IPS-20b (cell line): Measurements from ENCODE around the gene NRL.
A peak's percentile ranks its signal among the peaks of the same experiment; 100 is the strongest.

Experiments used
- H3K27ac ChIP-seq: one replicate; pipeline ENCODE4 v1.5.1; 2013; ENCODE audit warnings: low read length
- H3K27me3 ChIP-seq: 2 replicates; pipeline ENCODE4 v1.6.1; 2013; ENCODE audit warnings: mild to moderate bottlenecking, low read length, inconsistent platforms; ENCODE audit not compliant: insufficient read depth
- H3K36me3 ChIP-seq: 2 replicates; pipeline ENCODE4 v1.6.1; 2013; ENCODE audit warnings: low read depth, mild to moderate bottlenecking, inconsistent platforms, low read length, moderate library complexity; ENCODE audit not compliant: insufficient read depth
- H3K4me1 ChIP-seq: 2 replicates; pipeline ENCODE4 v1.6.1; 2013; ENCODE audit warnings: mild to moderate bottlenecking, control low read depth, inconsistent platforms, low read length, moderate library complexity; ENCODE audit not compliant: insufficient read depth
- H3K4me3 ChIP-seq: 2 replicates; pipeline ENCODE4 v1.5.1; 2013; ENCODE audit warnings: mild to moderate bottlenecking, low read length, inconsistent platforms
- H3K9ac ChIP-seq: 2 replicates; pipeline ENCODE4 v1.6.1; 2013; ENCODE audit warnings: low read depth, mild to moderate bottlenecking, inconsistent platforms, low read length, moderate library complexity
- H3K9me3 ChIP-seq: 2 replicates; pipeline ENCODE4 v1.6.1; 2013; ENCODE audit warnings: mild to moderate bottlenecking, low read depth, low read length, inconsistent platforms; ENCODE audit not compliant: insufficient read depth

Gene NRL

DNA sequence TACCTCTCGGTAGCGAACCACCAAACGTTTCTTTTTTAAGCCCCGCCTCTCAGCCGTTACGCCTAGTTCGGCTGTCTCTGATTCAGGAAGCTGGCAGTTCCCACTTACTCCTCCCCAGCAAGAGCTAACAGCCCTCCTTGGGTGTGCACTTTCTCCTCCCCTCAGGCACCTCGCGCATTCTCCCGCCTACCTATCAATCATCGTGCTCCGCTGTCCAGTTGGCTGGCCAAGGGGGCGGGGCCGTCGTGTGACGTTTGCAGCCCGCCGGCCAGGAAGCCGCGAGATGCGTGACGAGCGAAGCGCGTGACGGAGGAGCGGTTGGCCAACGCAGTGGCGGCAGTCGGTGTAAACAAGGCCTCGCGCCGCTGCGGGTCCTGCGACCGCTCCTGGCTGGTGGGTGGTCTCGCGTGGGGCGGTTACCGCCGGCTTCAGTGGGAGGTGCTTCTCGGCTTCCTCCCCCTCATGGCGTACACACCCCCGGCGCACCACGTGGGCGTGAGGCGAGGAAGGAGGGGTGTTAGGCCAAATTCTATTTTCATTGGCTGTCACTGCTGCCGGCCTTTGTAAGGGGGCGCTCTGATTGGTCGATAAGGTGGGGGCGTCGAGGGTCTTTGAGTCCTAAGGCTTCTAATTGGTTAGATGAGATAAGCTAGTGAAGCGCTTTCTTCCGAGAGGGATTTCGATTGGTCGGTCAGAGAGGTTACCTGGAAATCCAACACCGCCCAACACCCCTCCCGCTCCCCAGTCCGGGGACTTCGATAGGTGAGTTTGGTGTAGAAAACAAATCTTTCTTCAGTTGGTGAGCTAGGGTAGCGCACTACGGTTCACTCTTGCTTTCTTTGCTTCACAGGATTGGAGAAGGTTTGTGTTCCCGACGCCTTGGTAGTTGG, at the start of gene NRL, which contains the start of gene DCAF11:
Gene NRL, minus strand, starts transcription at position 418 of the 890 bp plus-strand sequence. CDS start 32,101 bp downstream, outside the sequence.
Gene DCAF11, plus strand, starts transcription at position 246 of the 890 bp plus-strand sequence. CDS start 818 bp downstream, outside the sequence.
- H3K27ac ChIP-seq: peak within 1 kb of the TSS; percentile 52
- no peaks in the 10 kb centered on the region for H3K9me3 ChIP-seq
- peak within 1 kb of the TSS; percentile 94 for H3K4me3 ChIP-seq

DNA sequence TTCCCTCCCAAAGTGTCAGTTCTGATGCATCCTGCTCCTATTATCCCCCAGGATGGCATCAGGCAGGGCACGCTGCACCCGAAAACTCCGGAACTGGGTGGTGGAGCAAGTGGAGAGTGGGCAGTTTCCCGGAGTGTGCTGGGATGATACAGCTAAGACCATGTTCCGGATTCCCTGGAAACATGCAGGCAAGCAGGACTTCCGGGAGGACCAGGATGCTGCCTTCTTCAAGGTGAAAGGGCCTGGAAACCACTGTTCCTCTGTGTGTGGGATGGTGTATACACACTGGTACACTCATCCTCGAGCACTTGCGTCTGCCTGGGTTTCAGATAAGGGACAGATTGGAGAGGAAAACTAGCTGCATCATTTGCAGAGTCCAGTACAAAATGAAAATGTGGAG, 47.3 kb upstream of the NRL start:
- Histone ChIP-seq H3K27ac (no peak overlapping the region), H3K27me3 (no peaks in the 10 kb centered on the region), H3K4me3 (no peak overlapping the region), H3K9ac (no peak overlapping the region; the same call in 1 of the 2 replicates), H3K9me3 (no peaks in the 10 kb centered on the region), H3K36me3 (peaks cover 64% of the 10 kb centered on the region), H3K4me1 (peaks cover 7% of the 10 kb centered on the region; the same call in 1 of the 2 replicates)

More for the DNA sequence above, at the start of gene NRL, which contains the start of gene DCAF11:
- Histone ChIP-seq H3K27me3 (no peaks in the 10 kb centered on the region), H3K9ac (peak within 1 kb of the TSS; percentile 85), H3K4me1 (peaks cover 6% of the 10 kb centered on the region; the same call in 1 of the 2 replicates), H3K36me3 (peaks cover 32% of the 10 kb centered on the region)

DNA sequence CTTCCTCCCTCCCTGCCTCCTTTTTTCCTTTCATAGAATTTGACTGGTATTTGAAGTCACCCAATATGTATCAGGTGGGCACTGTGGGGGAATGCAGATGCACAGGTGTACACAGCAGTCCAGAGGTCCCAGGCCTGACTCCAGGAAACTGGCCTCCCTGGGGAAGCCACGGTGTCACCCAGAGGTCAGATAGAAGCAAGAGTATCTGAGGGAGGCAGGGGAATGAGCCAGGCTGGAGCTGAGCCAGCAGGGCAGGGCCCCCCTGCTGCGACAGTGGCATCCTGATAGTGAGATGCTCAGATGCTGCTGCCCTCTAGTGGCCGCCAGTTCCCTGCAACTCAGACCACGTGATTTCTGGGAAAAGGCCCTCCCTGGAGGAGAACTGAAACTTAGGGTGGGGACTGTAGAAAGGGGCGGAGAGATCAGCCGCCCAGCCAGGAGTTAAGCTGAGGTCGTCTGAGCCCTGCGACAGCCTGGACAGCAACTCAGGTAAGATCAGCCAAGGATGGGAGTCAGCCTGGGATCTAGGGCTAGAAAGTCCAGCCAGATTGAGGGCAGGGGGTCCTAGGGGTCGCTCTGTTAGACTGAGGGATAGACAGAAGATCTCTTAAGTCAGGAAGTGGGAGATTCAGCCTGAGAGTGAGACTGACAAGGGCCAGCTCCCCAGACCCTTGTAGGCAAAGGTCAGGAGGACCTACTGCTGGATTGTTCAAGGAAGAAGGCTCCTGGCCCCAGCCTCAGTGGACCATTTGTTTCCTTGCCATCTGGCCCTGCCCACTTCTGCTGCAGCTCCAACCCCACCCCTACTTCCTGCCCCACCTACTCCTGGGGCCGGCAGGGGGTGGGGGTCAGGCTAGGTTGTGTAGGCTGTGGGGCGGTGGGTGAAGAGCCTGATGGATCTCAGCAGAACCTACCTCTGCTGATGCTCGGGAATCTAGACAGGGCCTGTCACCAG, 46.4 kb upstream of the NRL start, which contains the start of gene IRF9:
Gene IRF9, plus strand, starts transcription at position 416 of the 955 bp plus-strand sequence. CDS start 880 bp downstream, outside the sequence.
- Histone ChIP-seq H3K27ac (peak within 1 kb of the TSS; percentile 52), H3K4me3 (peak within 1 kb of the TSS; percentile 71), H3K36me3 (peaks cover 70% of the 10 kb centered on the region), H3K27me3 (no peaks in the 10 kb centered on the region), H3K4me1 (peaks cover 7% of the 10 kb centered on the region; the same call in 1 of the 2 replicates), H3K9me3 (no peaks in the 10 kb centered on the region), H3K9ac (peak within 1 kb of the TSS; percentile 67; the same call in 1 of the 2 replicates)

DNA sequence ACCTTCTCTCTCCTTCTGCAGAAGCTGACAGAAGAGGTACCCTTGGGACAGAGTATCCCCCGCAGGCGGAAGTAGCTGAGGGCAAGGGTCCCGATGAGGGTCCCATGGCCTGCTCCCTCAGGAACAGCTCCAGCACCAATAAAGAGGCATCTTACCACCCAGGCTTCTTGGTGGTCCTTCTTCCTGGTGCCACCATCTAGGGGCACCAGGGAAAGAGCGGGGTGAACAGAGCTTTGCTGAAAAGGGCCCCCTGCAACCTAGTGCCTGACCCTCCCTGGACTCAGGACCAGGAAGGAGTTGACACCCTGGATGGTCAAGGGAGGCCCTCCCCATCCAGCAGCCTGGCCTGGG, 45.7 kb upstream of the NRL start:
- Histone ChIP-seq H3K36me3 (peaks cover 70% of the 10 kb centered on the region), H3K9ac (no peak overlapping the region), H3K9me3 (no peaks in the 10 kb centered on the region), H3K4me1 (peaks cover 7% of the 10 kb centered on the region; the same call in 1 of the 2 replicates), H3K27ac (no peak overlapping the region), H3K27me3 (no peaks in the 10 kb centered on the region), H3K4me3 (no peak overlapping the region)

DNA sequence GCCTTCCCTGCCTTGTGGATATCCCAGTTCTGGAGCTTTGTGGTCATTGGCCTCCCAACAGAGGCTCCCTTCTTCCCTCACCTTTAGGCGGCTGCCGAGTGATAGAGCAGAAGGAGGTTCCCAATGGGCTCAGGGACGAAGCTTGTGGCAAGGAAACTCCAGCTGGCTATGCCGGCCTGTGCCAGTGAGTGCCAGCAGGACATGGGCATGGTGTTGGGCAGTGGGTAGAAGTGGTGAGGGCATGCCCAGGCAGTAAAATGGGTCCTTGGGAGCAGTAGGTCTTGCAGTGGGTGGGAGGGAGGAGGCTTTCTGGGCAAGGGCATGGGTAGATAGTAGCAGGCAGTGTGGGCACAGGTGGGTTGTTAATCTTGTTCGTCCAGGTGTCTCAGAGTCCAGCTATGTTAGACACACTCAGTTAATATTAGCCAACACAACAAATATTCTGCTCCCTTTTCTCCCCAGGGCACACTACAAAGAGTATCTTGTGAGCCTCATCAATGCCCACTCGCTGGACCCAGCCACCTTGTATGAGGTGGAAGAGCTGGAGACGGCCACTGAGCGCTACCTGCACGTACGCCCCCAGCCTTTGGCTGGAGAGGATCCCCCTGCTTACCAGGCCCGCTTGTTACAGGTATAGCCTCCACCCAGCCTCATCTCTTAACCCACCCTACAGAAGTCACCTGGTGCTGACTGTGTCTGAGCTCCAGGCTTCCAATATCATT, 45.2 kb upstream of the NRL start:
- no peak overlapping the region for H3K9ac ChIP-seq
- no peaks in the 10 kb centered on the region for H3K27me3 ChIP-seq
- H3K4me3 ChIP-seq: no peak overlapping the region
- H3K27ac ChIP-seq: no peak overlapping the region
- H3K4me1 ChIP-seq: peaks cover 7% of the 10 kb centered on the region; the same call in 1 of the 2 replicates
- no peaks in the 10 kb centered on the region for H3K9me3 ChIP-seq
- peaks cover 70% of the 10 kb centered on the region for H3K36me3 ChIP-seq

DNA sequence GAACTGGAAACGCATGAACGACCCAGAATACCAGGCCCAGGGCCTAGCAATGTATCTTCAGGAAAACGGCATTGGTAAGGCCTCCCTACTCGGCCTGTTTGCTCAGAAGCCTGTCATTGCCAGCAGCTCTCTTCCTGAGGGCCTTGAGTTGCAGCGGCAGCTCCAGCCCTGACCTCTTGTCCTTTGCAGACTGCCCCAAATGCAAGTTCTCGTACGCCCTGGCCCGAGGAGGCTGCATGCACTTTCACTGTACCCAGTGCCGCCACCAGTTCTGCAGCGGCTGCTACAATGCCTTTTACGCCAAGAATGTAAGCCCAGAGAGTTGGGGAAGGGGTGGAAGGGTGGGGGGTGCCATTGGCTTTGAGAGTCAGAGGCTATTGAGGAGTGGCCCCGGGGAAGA, 42.6 kb upstream of the NRL start:
- Histone ChIP-seq H3K27ac (no peak overlapping the region), H3K9me3 (no peaks in the 10 kb centered on the region), H3K4me1 (peaks cover 7% of the 10 kb centered on the region; the same call in 1 of the 2 replicates), H3K36me3 (peaks cover 66% of the 10 kb centered on the region), H3K4me3 (no peak overlapping the region), H3K9ac (no peak overlapping the region), H3K27me3 (no peaks in the 10 kb centered on the region)

DNA sequence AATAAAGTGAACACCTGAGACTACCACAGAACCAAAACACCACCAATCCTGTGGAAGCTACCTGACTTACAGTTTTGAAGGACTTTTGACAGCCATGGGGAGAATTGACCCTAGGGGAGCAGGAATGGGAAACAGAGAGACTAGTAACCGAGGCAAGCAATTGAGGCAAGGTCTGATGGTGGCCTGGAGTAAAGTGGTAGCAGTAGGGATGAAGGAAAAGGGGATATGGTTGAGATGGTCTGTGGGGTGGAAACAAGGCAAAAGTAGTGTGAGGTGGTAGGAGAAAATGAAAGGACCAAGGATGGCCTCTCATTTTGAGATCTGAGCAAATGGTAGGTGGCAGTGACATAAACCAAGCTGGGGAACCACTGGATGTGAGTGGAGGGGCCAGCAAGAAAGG, 42.1 kb upstream of the NRL start:
- Histone ChIP-seq H3K4me1 (peaks cover 7% of the 10 kb centered on the region; the same call in 1 of the 2 replicates), H3K27ac (no peak overlapping the region), H3K27me3 (no peaks in the 10 kb centered on the region), H3K36me3 (peaks cover 70% of the 10 kb centered on the region), H3K9me3 (no peaks in the 10 kb centered on the region), H3K4me3 (no peak overlapping the region), H3K9ac (no peak overlapping the region)

DNA sequence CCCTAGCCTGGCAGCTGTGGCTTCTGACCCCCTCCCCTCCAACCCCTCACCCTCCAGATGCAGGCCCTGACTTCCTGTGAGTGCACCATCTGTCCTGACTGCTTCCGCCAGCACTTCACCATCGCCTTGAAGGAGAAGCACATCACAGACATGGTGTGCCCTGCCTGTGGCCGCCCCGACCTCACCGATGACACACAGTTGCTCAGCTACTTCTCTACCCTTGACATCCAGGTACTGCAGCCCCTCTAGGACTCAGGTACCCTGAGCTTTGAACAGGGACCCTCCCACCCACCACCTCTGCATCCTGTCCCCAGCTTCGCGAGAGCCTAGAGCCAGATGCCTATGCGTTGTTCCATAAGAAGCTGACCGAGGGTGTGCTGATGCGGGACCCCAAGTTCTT, 40.4 kb upstream of the NRL start:
- Histone ChIP-seq H3K4me1 (no peaks in the 10 kb centered on the region), H3K36me3 (peaks cover 79% of the 10 kb centered on the region), H3K9ac (no peak overlapping the region), H3K4me3 (no peak overlapping the region), H3K27ac (no peak overlapping the region), H3K9me3 (no peaks in the 10 kb centered on the region), H3K27me3 (no peaks in the 10 kb centered on the region)

DNA sequence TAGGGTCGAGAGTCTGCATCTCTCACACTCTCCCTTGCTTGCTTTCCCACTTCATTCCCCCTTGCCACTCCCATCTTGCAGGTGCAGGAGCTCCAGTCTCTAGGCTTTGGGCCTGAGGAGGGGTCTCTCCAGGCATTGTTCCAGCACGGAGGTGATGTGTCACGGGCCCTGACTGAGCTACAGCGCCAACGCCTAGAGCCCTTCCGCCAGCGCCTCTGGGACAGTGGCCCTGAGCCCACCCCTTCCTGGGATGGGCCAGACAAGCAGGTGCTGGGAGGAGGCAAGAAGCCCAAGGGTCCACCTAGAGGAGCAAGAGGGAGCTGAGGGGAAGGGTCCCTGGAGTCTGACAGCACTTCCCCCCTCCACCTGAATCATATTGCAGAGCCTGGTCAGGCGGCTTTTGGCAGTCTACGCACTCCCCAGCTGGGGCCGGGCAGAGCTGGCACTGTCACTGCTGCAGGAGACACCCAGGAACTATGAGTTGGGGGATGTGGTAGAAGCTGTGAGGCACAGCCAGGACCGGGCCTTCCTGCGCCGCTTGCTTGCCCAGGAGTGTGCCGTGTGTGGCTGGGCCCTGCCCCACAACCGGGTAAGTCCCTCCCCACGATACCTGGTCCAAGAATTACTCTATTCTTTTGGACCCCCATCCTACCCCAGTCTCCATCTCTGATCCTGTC, 36.8 kb upstream of the NRL start:
- H3K27me3 ChIP-seq: no peaks in the 10 kb centered on the region
- no peak overlapping the region for H3K27ac ChIP-seq
- no peak overlapping the region for H3K4me3 ChIP-seq
- peaks cover 67% of the 10 kb centered on the region for H3K36me3 ChIP-seq
- peaks cover 8% of the 10 kb centered on the region for H3K4me1 ChIP-seq
- H3K9ac ChIP-seq: no peak overlapping the region
- no peaks in the 10 kb centered on the region for H3K9me3 ChIP-seq

DNA sequence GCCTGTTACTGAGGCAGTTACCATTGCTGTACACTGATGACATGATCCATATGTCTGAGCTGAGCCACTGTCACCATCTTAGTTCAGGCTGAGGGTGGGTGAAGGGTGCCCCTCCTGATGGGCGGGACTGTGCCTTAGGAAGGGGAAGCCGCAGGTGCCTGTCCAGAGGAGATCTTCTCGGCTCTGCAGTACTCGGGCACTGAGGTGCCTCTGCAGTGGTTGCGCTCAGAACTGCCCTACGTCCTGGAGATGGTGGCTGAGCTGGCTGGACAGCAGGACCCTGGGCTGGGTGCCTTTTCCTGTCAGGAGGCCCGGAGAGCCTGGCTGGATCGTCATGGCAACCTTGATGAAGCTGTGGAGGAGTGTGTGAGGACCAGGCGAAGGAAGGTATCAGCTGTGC, 36.2 kb upstream of the NRL start:
- no peaks in the 10 kb centered on the region for H3K27me3 ChIP-seq
- H3K27ac ChIP-seq: no peak overlapping the region
- peaks cover 61% of the 10 kb centered on the region for H3K36me3 ChIP-seq
- peaks cover 8% of the 10 kb centered on the region for H3K4me1 ChIP-seq
- no peak overlapping the region for H3K9ac ChIP-seq
- H3K4me3 ChIP-seq: no peak overlapping the region
- no peaks in the 10 kb centered on the region for H3K9me3 ChIP-seq
